Measurements from ENCODE around the gene ADAMTS2. TPM values are rescaled to one million over a fixed set of nuclear protein-coding genes. Genes with fewer than 3 reads are reported as not detected.

ADAMTS2 gene
- total RNA-seq, 4 donors from 2014 or later = 6.0 to 20.9 (median 13.5) TPM

DNA sequence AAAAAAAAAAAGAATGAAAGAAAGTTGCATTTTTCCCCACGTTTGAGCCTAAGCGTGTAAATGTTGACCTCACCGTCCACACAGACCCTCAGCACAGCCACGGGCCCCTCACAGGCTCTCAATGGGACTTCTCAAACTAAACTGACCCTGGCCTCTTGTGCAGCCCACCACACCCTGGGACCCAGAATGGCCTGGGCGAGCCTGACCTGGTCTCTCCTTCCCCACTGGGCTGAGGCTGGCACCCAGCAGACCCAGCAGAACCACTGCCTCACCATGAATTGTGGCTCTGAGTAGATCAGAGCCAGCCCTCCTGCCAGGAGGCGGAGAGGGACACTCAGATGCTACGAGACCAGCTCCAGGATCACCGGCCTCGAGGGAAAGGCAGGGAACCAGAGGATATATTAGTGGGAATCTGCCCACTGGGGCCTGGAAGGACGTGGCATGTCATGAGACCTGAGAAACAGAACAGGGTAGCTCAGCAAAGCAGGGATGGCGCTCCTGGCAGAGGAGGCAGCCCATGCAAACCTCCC lies 160.7 kb downstream of the ADAMTS2 start:
- no peak for DNase-seq
- TF ChIP-seq EP300 (IDR thresholded peaks at IDR 0.05; ENCODE audit: low read depth) = no peak
- no peak for TF ChIP-seq POLR2A (IDR thresholded peaks at IDR 0.05)
- TF ChIP-seq, protein P1, sequence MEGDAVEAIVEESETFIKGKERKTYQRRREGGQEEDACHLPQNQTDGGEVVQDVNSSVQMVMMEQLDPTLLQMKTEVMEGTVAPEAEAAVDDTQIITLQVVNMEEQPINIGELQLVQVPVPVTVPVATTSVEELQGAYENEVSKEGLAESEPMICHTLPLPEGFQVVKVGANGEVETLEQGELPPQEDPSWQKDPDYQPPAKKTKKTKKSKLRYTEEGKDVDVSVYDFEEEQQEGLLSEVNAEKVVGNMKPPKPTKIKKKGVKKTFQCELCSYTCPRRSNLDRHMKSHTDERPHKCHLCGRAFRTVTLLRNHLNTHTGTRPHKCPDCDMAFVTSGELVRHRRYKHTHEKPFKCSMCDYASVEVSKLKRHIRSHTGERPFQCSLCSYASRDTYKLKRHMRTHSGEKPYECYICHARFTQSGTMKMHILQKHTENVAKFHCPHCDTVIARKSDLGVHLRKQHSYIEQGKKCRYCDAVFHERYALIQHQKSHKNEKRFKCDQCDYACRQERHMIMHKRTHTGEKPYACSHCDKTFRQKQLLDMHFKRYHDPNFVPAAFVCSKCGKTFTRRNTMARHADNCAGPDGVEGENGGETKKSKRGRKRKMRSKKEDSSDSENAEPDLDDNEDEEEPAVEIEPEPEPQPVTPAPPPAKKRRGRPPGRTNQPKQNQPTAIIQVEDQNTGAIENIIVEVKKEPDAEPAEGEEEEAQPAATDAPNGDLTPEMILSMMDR (IDR thresholded peaks at IDR 0.05) = no peak
- no peak for TF ChIP-seq POLR2AphosphoS5 (IDR thresholded peaks at IDR 0.05)
- Histone ChIP-seq H3K4me1 (no peaks in the 10 kb centered on the region), H3K36me3 (no peaks in the 10 kb centered on the region), H3K27me3 (no peaks in the 10 kb centered on the region), H3K9me3 (no peaks in the 10 kb centered on the region), H3K4me3 (no peak overlapping the region), H3K27ac (no peak overlapping the region)
- in situ Hi-C loops (cut with MboI; ENCODE audit: low pct_ligation_motif_present in 1 of 4, low pct_unique_long_range_greater_than_20kb in 1 of 4, low sequenced_read_pairs in 3 of 4) (no loop called here), intact Hi-C loops (cut with DNase I; ENCODE audit: low total_unique reads) (no loop called here)
- 77% methylated on average over 11 of the region's 11 CpGs; no CpG with 5 or more reads in 1 of the 2 donors for WGBS, 2 donors (ENCODE audit: low coverage in 1 of 2)

DNA sequence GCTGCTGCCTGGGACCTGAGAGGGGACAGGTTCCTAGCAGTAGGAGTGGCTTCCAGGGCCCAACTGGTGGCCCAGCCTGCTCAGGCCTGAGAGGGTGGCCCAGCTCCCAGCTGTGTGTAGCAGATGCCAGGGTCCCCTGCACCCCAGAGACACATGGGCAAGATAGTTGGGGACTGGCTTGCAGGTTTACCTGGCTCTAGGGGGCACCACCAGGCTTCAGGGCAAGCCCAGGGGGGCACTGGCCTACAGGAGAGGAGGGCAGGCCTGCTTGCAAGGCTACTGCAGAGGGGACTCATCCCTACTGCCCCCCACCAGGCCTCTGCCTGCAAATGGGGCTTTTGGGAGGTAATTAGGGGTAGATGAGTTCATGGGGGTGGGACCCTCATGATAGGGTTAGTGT lies 161.8 kb downstream of the ADAMTS2 start:
- no peak for DNase-seq
- Histone ChIP-seq H3K4me3 (no peak overlapping the region), H3K27me3 (no peaks in the 10 kb centered on the region), H3K9me3 (no peaks in the 10 kb centered on the region), H3K4me1 (no peaks in the 10 kb centered on the region), H3K27ac (no peak overlapping the region), H3K36me3 (no peaks in the 10 kb centered on the region)
- in situ Hi-C loops (cut with MboI; ENCODE audit: low pct_ligation_motif_present in 1 of 4, low pct_unique_long_range_greater_than_20kb in 1 of 4, low sequenced_read_pairs in 3 of 4) (no loop called here), intact Hi-C loops (cut with DNase I; ENCODE audit: low total_unique reads) (no loop called here)
- TF ChIP-seq POLR2AphosphoS5 (IDR thresholded peaks at IDR 0.05) (no peak), EP300 (IDR thresholded peaks at IDR 0.05; ENCODE audit: low read depth) (no peak), POLR2A (IDR thresholded peaks at IDR 0.05) (no peak)
- TF ChIP-seq, protein P1 (IDR thresholded peaks at IDR 0.05) = no peak

DNA sequence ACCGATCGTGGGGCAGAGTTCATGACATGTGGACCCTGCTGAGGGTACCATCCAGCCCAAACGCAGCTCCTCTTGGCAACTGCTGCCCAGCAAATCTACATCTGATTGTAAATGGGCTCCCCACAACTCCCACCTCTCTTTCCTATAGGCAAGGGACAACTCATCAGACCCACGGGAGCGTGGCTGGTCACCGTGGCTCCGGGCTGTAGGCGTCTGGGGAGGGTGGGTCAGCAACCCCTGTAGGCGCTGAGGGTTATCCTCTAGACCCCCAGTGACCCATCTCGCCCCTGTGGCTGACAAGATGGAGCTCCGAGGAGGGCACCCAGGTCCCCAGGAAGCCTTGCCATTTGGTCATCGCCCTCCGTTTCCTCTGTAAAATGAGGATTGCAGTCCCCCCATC lies 162.7 kb downstream of the ADAMTS2 start:
- WGBS, 2 donors (ENCODE audit: low coverage in 1 of 2) = 86 to 88% methylated on average over 5 to 13 of the region's 13 CpGs
- Histone ChIP-seq H3K9me3 (no peaks in the 10 kb centered on the region), H3K27ac (no peak overlapping the region), H3K36me3 (no peaks in the 10 kb centered on the region), H3K4me1 (no peaks in the 10 kb centered on the region), H3K27me3 (no peaks in the 10 kb centered on the region), H3K4me3 (no peak overlapping the region)
- in situ Hi-C loops (cut with MboI; ENCODE audit: low pct_ligation_motif_present in 1 of 4, low pct_unique_long_range_greater_than_20kb in 1 of 4, low sequenced_read_pairs in 3 of 4) (no loop called here), intact Hi-C loops (cut with DNase I; ENCODE audit: low total_unique reads) (no loop called here)
- DNase-seq = no peak
- TF ChIP-seq POLR2A (IDR thresholded peaks at IDR 0.05) = no peak
- TF ChIP-seq POLR2AphosphoS5 (IDR thresholded peaks at IDR 0.05) = no peak
- TF ChIP-seq, protein P1 (IDR thresholded peaks at IDR 0.05) = no peak
- no peak for TF ChIP-seq EP300 (IDR thresholded peaks at IDR 0.05; ENCODE audit: low read depth)

DNA sequence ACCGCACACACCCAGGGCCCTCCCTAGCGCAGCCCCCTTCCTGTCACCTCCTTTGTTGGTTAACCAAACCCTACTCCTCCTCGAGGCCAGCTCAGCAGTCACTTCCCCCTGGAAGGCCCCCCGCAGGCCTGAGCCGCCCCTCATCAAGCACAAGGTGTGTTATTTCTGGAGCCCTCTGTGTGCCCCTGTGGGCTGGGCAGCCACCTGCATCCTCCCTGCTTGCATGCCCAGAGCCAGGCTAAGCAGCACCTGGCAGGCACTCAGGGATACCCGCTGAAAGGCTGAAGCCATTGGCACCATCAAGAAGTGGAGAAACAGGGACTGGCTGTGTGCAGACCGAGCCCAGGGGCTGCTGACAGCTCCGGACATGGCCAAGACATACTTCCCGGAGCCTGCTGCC lies 163.3 kb downstream of the ADAMTS2 start:
- no peaks in the 10 kb centered on the region for H3K9me3 ChIP-seq
- no peak overlapping the region for H3K27ac ChIP-seq
- no peak for DNase-seq
- no peaks in the 10 kb centered on the region for H3K27me3 ChIP-seq
- WGBS, 2 donors (ENCODE audit: low coverage in 1 of 2) = 63 to 66% methylated on average over 2 to 9 of the region's 9 CpGs
- no peaks in the 10 kb centered on the region for H3K4me1 ChIP-seq
- intact Hi-C loops (cut with DNase I; ENCODE audit: low total_unique reads) = no loop called here
- no peak for TF ChIP-seq POLR2A (IDR thresholded peaks at IDR 0.05)
- TF ChIP-seq, protein P1 (IDR thresholded peaks at IDR 0.05) = no peak
- no peak for TF ChIP-seq EP300 (IDR thresholded peaks at IDR 0.05; ENCODE audit: low read depth)
- no peak for TF ChIP-seq POLR2AphosphoS5 (IDR thresholded peaks at IDR 0.05)
- in situ Hi-C loops (cut with MboI; ENCODE audit: low pct_ligation_motif_present in 1 of 4, low pct_unique_long_range_greater_than_20kb in 1 of 4, low sequenced_read_pairs in 3 of 4) = no loop called here
- H3K4me3 ChIP-seq = no peak overlapping the region
- no peaks in the 10 kb centered on the region for H3K36me3 ChIP-seq

Measured in transverse colon (tissue), 4 donors.